Effector memory CD8-positive, alpha-beta T cell (primary cell): ENCODE results near the gene TYW1B.
"Not testable (repeated sequence)": the region's sequence is repeated elsewhere in the genome, so short reads cannot be mapped to it uniquely, and the experiment has no call there.

Experiments used
- ATAC-seq: fragments of 150-1000 bp; cut with Tn5 transposase; replicated peaks from 2 replicates; pipeline ENCODE4 v1.10.0; 2021; ENCODE audit warnings: mild to moderate bottlenecking, moderate library complexity
- DNase-seq, 3 experiments: peaks; one replicate each; pipeline ENCODE4 v3.0.0; 2021
- H3K27ac Mint-ChIP-seq, 2 donors: one replicate each; pipeline ENCODE4 v1.8.0; 2022; ENCODE audit warnings: mild to moderate bottlenecking in 2 of 2, mixed read lengths in 2 of 2, moderate library complexity in 2 of 2
- H3K27me3 Mint-ChIP-seq, 2 donors: one replicate each; pipeline ENCODE4 v1.8.0; 2022; ENCODE audit warnings: mixed read lengths in 2 of 2
- H3K36me3 Mint-ChIP-seq: one replicate; pipeline ENCODE4 v1.8.0; 2022; ENCODE audit warnings: mild to moderate bottlenecking, moderate library complexity, mixed read lengths; ENCODE audit not compliant: insufficient read depth
- H3K4me1 Mint-ChIP-seq, 2 donors: one replicate each; pipeline ENCODE4 v1.8.0; 2022; ENCODE audit warnings: low read depth in 2 of 2, mixed read lengths in 2 of 2
- H3K4me3 Mint-ChIP-seq, 2 donors: one replicate each; pipeline ENCODE4 v1.8.0; 2022; ENCODE audit warnings: mild to moderate bottlenecking in 2 of 2, mixed read lengths in 2 of 2, moderate library complexity in 2 of 2
- H3K9me3 Mint-ChIP-seq, 2 donors: one replicate each; pipeline ENCODE4 v1.8.0; 2022; ENCODE audit warnings: mixed read lengths in 2 of 2

Gene TYW1B

GRCh38 chr7:72801564-72801963, 26.4 kb downstream of the TYW1B start:
- ATAC-seq, H3K27me3 Mint-ChIP-seq, H3K4me3 Mint-ChIP-seq, H3K27ac Mint-ChIP-seq, H3K4me1 Mint-ChIP-seq, DNase-seq, H3K9me3 Mint-ChIP-seq: not testable (repeated sequence)
- peaks cover 39% of the 10 kb centered on the region for H3K36me3 Mint-ChIP-seq

GRCh38 chr7:72795401-72795800, 32.6 kb downstream of the TYW1B start:
- not testable (repeated sequence) for H3K27ac Mint-ChIP-seq, H3K27me3 Mint-ChIP-seq, H3K9me3 Mint-ChIP-seq, ATAC-seq, H3K4me3 Mint-ChIP-seq, DNase-seq, H3K4me1 Mint-ChIP-seq
- peaks cover 23% of the 10 kb centered on the region for H3K36me3 Mint-ChIP-seq

- ATAC-seq (no peak), DNase-seq (no peak)
- Mint-ChIP-seq H3K36me3 (peaks cover 13% of the 10 kb centered on the region), H3K27ac (peak overlapping the region in 1 of 2 donors; percentile 38), H3K27me3 (no peaks in the 10 kb centered on the region), H3K9me3 (no peaks in the 10 kb centered on the region), H3K4me1 (no peaks in the 10 kb centered on the region), H3K4me3 (no peak overlapping the region)
Measured at GRCh38 chr7:72793791-72794190, 34.2 kb downstream of the TYW1B start.

DNA sequence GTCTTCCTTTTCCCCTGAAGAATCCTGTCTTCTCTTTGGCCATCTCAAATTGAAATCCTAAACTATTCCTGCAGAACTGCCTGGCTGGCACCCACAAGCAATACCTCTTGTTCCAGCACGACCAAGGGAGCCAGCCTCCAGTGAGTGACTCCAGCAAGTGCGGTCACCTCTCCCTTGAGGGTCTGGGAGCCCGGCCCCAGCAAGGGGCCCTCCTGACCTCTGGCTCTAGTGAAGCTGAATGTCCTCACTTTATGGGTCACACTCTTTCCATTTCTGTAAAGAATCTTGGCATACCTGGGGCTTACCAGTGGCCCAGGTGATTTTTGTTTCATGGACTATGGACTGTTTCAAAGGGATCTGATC, 37.3 kb downstream of the TYW1B start:
- H3K4me3 Mint-ChIP-seq, H3K9me3 Mint-ChIP-seq, H3K27me3 Mint-ChIP-seq, DNase-seq, H3K4me1 Mint-ChIP-seq, H3K36me3 Mint-ChIP-seq, ATAC-seq: not testable (repeated sequence)
- peak overlapping the region in 1 of 2 donors; percentile 64 for H3K27ac Mint-ChIP-seq

GRCh38 chr7:72790048-72790697, 37.8 kb downstream of the TYW1B start:
- DNase-seq, H3K27me3 Mint-ChIP-seq, H3K9me3 Mint-ChIP-seq, ATAC-seq, H3K4me1 Mint-ChIP-seq, H3K36me3 Mint-ChIP-seq, H3K4me3 Mint-ChIP-seq: not testable (repeated sequence)
- peak overlapping the region in 1 of 2 donors; percentile 64 for H3K27ac Mint-ChIP-seq

GRCh38 chr7:72785166-72785955, 42.6 kb downstream of the TYW1B start:
- H3K27me3 Mint-ChIP-seq, result no peaks in the 10 kb centered on the region
- H3K27ac Mint-ChIP-seq, result no peak overlapping the region

GRCh38 chr7:72783601-72784370, 44.2 kb downstream of the TYW1B start:
- H3K4me1 Mint-ChIP-seq, ATAC-seq, DNase-seq, H3K4me3 Mint-ChIP-seq, H3K36me3 Mint-ChIP-seq, H3K27me3 Mint-ChIP-seq, H3K9me3 Mint-ChIP-seq: not testable (repeated sequence)
- H3K27ac Mint-ChIP-seq, result peak overlapping the region in 1 of 2 donors; percentile 4

More at GRCh38 chr7:72785166-72785955, 42.6 kb downstream of the TYW1B start:
- DNase-seq, result no peak
- Mint-ChIP-seq H3K4me3 (no peak overlapping the region), H3K36me3 (no peaks in the 10 kb centered on the region), H3K9me3 (no peaks in the 10 kb centered on the region), H3K4me1 (no peaks in the 10 kb centered on the region)
- ATAC-seq, result no peak

DNA sequence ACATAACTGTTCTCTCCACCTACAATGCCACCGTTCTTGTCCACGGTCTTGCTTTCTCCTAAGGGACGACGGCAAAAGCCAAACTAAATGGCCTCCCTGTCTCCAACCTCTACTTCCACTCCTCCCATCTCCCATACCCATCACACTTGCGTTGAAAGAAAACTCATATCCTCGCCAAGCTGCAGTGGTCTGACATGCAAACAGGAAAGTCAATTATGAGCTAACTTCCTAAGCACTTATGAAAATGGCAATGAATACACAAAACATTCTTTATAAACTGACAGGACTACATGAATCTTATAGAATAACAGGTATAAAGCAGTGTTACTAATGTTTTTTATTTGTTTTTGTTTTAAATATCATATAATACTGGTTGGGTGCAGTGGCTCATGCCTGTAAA, 46.4 kb downstream of the TYW1B start:
- ATAC-seq (no peak), DNase-seq (no peak)
- H3K4me3 Mint-ChIP-seq, result no peak overlapping the region
- H3K4me1 Mint-ChIP-seq, result no peaks in the 10 kb centered on the region
- no peak overlapping the region for H3K27ac Mint-ChIP-seq
- H3K36me3 Mint-ChIP-seq, result peaks cover 2% of the 10 kb centered on the region
- no peaks in the 10 kb centered on the region for H3K27me3 Mint-ChIP-seq
- H3K9me3 Mint-ChIP-seq, result no peaks in the 10 kb centered on the region

- H3K27me3 Mint-ChIP-seq, result no peaks in the 10 kb centered on the region
- ATAC-seq (no peak), DNase-seq (no peak)
- H3K4me3 Mint-ChIP-seq, result no peak overlapping the region
- H3K36me3 Mint-ChIP-seq, result peaks cover 6% of the 10 kb centered on the region
- no peak overlapping the region for H3K27ac Mint-ChIP-seq
- H3K4me1 Mint-ChIP-seq, result no peaks in the 10 kb centered on the region
- H3K9me3 Mint-ChIP-seq, result no peaks in the 10 kb centered on the region
Measured at GRCh38 chr7:72781161-72781560, 46.8 kb downstream of the TYW1B start.

DNA sequence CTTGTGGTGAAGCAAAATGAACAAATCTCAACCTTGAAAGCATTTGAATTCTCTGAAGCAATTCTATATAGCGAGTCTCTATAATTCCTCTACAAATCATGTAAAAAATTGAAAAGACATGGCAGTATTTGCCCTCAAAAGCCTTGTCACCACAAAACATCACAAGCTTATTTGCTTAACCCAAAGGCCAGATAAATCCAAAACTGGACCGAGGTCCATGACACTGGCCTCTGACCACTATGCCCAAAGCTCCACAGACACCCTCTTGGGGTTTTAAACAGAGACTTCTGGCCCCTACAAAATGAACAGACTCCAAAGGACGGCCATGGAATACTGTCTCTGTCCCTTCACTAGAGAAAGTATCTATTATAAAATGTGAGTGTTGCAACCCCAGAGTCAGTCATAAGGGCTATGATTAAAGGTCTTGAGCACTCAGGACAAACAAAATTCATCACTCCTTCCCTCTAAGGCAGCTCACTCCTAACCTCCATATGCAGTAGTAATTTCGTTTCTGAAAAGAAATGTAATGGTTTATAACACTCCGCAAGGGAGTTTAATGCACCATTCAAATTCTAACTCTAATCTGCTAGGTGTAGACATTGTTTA, 47.6 kb downstream of the TYW1B start:
- H3K4me3 Mint-ChIP-seq, H3K27ac Mint-ChIP-seq, H3K4me1 Mint-ChIP-seq, DNase-seq, H3K27me3 Mint-ChIP-seq, H3K9me3 Mint-ChIP-seq, ATAC-seq: not testable (repeated sequence)
- H3K36me3 Mint-ChIP-seq, result peaks cover 11% of the 10 kb centered on the region

DNA sequence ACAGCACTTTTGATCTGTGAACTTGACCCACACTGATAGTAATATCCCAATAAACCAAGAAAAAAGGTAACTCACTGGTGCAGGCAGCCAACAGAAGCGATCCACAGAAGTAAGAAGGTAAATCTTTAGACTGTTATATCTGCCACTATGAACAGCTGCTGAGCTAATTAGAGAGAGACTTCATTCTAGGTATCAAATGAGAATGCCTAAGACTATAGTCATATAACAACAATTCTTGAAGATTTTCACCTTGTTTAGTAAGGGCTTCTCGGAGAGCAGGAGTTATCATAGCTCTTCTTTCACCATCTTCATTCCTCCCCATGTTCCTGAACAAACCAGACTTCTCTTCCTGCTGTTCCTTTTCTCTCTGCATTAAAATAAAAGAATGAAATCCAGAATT, 50.8 kb downstream of the TYW1B start:
- not testable (repeated sequence) for H3K4me1 Mint-ChIP-seq, DNase-seq, H3K27me3 Mint-ChIP-seq, H3K4me3 Mint-ChIP-seq, H3K9me3 Mint-ChIP-seq, H3K27ac Mint-ChIP-seq, ATAC-seq
- H3K36me3 Mint-ChIP-seq, result peaks cover 14% of the 10 kb centered on the region

GRCh38 chr7:72772627-72773026, 55.4 kb downstream of the TYW1B start:
- H3K4me1 Mint-ChIP-seq, H3K27ac Mint-ChIP-seq, H3K4me3 Mint-ChIP-seq, H3K27me3 Mint-ChIP-seq, DNase-seq, H3K9me3 Mint-ChIP-seq, ATAC-seq: not testable (repeated sequence)
- H3K36me3 Mint-ChIP-seq, result peaks cover 23% of the 10 kb centered on the region

GRCh38 chr7:72766994-72767393, 61.0 kb downstream of the TYW1B start:
- H3K27me3 Mint-ChIP-seq, H3K4me3 Mint-ChIP-seq, H3K4me1 Mint-ChIP-seq, H3K27ac Mint-ChIP-seq, H3K9me3 Mint-ChIP-seq, ATAC-seq, DNase-seq: not testable (repeated sequence)
- peaks cover 24% of the 10 kb centered on the region for H3K36me3 Mint-ChIP-seq
